SK-MEL-5 (cell line): ENCODE results near the gene IDE. TPM values are rescaled to one million over a fixed set of nuclear protein-coding genes. Genes with fewer than 3 reads are reported as not detected.
A peak's percentile ranks its signal among the peaks of the same experiment; 100 is the strongest.
"Not testable (repeated sequence)": the region's sequence is repeated elsewhere in the genome, so short reads cannot be mapped to it uniquely, and the experiment has no call there.

Experiments
- DNase-seq: peaks from one replicate; pipeline ENCODE4 v3.0.0-alpha.2; 2016; ENCODE audit warnings: low read depth, low spot score
- in situ Hi-C: cut with HindIII; loops from 2 replicates; pipeline ENCODE4 v1.10.0; 2016; ENCODE audit warnings: low sequenced_read_pairs, high pct_unique_total_duplicates, low pct_unique_long_range_greater_than_20kb
- polyA plus RNA-seq, 2 experiments: library from polyadenylated mRNA; depleted of rRNA; stranded (reverse); fragments of >200 nt; gene quantifications; 2 replicates each; pipeline ENCODE4 v1.2.3, GENCODE V29; 2015
- total RNA-seq: library from RNA; depleted of rRNA; stranded (reverse); fragments of >200 nt; shearing (Covaris generic); gene quantifications from 2 replicates; pipeline ENCODE4 v1.2.3, GENCODE V29; 2014; rRNA removed

Gene IDE
- 23.8 and 25.2 TPM in 2 replicates for total RNA-seq
- polyA plus RNA-seq (2015; cell fraction: cytosol; rRNA removed), result 10.3 and 17.5 TPM in 2 replicates
- 44.3 and 61.3 TPM in 2 replicates for polyA plus RNA-seq (2015; cell fraction: nucleus; rRNA removed)

DNA sequence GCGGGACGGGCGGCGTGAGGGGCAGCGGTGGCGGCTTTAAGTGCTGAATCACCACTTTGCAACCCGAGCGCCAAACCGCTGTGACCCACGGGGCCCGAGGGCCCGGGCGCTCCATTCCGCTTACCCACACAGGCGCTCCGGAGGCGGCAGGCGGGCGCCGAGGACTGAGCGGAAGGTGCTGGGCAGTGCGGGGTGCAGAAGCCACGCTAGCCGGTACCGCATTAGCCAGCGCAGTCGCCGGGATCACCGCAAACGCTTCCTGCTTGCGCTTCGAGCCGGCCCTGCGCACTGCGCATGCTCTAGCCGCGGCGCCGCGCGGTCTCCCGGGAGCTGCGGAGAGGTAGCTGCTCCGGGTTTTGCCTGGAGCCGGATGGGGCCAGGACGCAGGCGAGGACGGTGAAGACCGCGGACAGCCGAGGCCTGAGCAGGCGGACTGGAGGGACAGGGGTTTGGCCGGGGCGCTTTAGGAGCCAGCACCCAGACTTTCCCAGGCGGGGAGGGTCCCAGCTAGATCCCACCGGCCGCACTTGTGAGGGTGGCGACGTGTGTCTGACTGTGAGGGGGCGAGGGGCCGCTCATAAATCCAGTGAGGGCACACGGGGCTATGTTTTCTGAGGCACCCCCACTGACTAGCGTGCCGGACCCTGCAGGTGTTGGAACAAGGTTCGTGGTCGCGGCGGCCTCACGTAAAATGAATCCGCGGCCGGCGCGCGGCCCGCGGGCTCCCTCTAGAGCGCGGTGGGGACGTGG, at the start of gene IDE:
IDE (minus strand) TSS at position 296 of the 750 bp plus-strand sequence; CDS start at position 222, 74 bp downstream.
- peak; percentile 79 for DNase-seq
- in situ Hi-C loops, result no loop called here

DNA sequence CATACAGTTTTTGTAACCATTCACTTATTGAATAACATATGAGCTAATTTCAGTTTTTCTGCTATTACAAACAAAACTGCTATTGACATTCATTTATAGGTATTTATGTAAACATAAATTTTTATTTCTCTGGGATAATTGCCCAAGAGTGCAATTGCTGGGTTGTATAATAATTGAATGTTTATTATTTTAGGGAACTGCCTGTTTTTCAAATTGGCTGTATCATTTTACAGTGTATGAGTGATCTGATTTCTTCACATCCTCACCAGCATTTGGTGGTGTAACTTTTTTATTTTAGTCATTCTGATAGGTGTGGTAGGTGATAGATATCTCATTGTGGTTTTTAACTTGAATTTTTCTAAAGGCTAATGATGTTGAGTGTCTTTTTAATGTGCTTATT, 45.5 kb upstream of the IDE start:
- DNase-seq, result no peak
- in situ Hi-C loops, result no loop called here

DNA sequence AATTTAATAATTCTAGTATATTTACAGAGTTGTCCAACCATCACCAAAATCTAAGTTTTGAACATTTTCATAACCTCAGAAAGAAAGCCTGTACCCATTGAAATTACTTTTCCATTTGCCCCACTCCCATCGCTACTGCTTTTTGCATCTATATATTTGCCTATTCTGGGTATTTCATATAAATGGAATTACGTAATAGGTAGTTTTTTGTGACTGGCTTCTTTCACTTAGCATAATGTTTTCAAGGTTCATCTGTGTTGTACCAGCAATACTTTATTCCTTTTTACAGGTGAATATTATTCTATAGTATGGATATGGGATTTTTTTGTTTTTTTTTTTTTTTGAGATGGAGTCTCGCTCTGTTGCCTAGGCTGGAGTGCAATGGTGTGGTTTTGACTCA, 41.6 kb upstream of the IDE start:
- no peak for DNase-seq
- in situ Hi-C loops, result no loop called here

DNA sequence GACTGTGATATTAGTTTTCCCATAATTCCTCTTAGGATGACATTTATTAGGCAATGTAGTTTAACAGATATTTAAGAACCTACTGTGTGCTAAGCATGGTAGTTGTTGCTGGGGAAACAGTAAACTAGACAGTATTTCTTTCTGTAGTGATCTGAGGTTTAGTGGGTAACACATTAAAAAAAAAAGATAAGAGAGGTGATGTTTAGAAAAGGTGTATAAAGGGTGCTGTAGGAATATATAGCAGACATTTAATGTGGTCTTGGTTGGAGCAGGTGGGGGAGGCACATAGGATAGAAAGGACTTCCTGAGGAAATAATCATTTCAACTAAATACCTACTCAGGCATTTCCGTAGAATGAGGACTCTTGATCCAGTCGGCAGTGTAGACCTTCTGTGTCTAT, 30.9 kb upstream of the IDE start:
- DNase-seq, result no peak
- in situ Hi-C loops, result no loop called here

DNA sequence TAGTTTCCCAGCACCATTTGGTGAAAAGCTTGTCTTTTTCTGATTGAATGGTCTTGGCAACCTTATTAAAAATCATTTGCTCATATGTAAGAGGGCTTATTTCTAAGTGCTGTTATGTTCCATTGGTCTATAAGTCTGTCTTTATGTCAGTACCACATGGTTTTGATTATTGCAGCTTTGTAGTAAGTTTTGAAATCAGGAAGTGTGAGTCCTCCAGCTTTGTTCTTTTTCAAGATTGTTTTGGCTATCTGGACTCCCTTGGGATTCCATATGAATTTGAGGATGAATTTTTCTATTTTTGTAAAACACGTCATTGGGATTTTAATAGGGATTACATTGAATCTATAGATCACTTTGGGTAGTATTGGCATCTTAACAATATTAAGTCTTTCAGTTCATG, 24.4 kb upstream of the IDE start:
- in situ Hi-C loops, result no loop called here
- DNase-seq, result no peak

DNA sequence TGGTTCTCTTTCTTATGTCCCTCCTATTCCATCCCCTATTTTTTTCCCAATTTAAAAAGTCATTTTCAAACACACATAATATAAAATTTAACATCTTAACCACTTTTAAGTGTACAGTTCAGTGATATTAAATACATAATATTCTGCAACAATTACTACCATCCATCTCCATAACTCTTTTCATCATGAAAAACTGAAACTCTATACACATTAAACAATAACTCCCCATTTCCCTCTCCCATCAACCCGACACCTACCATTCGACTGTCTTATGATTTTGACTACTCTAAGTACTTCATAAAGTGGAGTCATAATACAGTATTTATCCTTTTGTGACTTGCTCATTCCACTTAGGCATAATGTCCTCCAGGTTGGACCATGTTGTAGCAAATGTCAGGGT, 21.6 kb upstream of the IDE start:
- DNase-seq, result no peak
- in situ Hi-C loops, result no loop called here

DNA sequence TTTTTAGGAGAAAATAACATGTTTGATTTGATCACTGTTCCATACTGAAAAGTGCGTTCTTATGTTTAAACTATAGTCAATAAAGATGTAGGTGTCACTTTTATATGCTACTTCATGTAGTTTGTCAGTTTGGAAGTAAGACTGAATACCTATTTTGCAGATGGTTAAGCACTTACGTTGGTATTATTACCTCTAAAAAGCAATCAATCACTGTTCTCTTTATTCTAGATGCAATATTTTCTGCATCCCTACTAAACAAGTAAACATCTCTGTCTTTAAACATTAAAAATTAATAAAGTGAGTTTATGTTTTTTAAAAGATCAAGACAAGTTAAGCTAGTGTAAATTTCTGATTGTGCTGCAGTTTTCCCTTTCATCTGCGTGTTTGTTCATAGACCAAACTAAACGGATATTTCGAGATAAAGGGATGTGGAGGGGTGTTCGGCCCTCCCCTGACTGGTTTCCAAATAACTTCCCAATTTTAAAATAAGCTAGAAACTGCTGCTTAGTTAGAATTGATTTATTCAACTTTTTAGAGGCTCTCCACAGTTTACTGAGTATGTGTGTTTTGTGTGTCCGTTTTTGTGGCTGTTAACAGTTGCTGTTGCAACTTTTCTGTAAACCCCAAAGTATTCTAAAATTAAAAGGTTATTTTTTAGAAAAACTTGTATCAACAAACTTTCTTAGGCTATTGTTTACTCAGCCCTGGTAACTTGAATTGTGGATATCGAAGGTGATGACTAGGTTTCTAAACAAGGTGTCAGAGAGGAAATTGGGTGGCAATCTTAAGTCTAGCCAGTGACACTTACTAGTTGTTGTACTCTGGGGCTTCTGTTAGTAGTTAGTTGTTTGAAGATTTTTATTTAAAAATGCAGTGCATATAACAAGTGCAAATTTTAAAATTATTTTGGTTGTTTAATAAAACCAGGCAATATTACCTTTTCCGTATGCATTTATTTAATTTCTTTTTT, 20.0 kb upstream of the IDE start:
- in situ Hi-C loops, result no loop called here
- no peak for DNase-seq

DNA sequence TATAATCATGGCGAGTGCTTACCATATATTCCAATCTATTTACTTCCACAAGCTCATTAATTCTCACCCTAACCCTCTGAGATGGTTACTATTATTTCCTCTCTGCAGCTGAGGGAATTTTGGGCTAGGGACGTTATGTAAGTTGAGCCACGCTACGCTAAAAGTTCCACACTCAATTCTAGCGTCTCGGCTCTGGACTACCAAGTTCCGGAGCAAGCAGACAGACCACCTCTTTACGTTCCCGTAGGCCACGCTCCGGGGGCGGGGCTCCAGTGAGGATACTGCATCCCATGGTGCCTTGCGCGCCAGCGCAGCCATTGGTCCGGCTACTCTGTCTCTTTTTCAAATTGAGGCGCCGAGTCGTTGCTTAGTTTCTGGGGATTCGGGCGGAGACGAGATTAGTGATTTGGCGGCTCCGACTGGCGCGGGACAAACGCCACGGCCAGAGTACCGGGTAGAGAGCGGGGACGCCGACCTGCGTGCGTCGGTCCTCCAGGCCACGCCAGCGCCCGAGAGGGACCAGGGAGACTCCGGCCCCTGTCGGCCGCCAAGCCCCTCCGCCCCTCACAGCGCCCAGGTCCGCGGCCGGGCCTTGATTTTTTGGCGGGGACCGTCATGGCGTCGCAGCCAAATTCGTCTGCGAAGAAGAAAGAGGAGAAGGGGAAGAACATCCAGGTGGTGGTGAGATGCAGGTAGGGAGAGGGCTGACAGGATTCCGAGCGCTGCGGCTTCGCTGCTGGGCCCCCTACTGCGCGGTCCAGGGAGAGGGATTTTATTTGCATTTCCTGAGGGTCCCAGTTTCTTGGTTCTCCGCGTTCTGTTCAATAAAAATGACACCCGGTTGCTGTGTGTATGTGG, 19.1 kb upstream of the IDE start, which contains the start of gene KIF11:
KIF11 (plus strand) TSS at position 370 of the 858 bp plus-strand sequence; CDS start at position 616, 246 bp downstream.
- peak; percentile 96 for DNase-seq
- in situ Hi-C loops, result no loop called here

DNA sequence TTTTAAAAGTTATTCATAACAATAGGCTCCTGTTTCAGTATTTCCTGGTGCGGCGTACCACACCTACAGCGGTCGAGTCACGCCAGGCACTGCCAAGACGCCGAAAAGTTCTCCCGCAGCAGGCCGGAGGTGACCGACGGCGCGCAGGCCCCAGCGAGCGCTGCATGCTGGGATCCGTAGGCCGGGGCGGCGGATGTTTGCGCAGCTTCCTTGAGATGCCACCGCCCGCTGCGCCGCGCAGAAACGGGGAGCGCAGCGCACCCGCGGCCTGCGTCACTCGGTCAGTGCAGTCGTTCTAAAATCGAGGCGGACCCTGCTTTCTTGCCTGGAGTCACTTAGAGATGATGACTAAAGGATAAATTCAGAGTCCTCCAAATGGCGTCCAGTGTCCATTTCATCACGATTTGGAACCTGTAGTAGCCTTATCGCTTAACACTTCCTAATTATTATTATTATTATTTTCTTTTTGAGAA, 17.7 kb upstream of the IDE start:
- peak; percentile 83 for DNase-seq
- in situ Hi-C loops, result no loop called here

DNA sequence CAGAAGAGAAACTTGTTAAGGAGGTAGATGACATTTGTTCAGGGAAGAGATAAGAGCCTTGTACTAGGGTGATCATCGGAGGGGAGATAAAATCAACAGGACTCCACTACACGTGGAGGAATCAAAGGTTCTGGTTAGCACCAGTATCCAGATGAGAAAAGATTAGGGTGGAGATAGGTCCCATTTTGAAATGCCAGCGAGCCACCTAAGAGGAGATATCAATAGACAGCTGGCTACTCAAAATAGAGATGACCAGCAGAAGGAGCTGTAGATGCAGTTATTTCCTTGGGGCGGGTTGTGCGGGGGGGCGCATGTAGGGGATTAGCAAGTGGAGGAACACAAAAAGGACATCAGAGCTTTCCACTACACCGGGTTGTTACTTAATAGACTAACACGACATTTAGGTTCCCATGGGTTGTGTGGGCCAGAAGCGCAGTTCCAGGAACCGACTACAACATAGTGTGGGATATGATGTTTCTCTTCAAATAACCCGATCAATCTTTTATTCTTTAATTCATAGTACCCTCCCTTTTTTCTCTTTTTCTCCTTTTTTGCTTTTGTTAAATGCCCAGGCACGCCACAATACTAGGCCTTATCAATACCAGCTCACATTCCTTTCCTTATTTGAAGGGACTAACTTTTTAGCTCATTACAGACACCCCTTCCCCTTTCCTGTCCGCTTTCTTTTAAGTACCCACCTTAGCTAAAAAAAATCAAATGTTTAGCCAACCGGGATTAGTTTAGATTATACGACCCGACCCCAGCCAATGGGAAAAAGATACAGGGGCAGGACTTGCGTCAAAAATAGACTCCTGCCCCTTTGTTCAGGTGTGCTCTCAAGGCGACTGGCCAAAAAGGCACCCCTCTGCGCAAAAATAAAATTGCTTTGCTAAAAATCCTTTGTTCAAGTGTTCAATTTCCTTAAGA, 17.0 kb upstream of the IDE start:
- DNase-seq, result peak; percentile 67
- in situ Hi-C loops, result no loop called here

DNA sequence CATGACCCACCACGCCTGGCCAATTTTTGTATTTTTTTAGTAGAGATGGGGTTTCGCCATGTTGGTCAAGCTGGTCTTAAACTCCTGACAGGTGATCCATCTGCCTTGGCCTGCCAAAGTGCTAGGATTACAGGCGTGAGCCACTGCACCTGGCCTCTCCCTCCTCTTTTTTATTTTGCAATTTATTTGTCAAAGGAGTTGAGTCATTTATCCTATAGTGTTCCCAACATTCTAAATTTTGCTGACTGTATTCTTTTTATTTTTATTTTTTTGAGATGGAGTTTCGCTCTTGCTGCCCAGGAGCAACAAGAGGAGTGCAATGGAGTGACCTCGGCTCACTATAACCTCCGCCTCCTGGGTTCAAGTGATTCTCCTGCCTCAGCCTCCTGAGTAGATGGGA, 8.5 kb upstream of the IDE start:
- DNase-seq, in situ Hi-C loops: not testable (repeated sequence)

DNA sequence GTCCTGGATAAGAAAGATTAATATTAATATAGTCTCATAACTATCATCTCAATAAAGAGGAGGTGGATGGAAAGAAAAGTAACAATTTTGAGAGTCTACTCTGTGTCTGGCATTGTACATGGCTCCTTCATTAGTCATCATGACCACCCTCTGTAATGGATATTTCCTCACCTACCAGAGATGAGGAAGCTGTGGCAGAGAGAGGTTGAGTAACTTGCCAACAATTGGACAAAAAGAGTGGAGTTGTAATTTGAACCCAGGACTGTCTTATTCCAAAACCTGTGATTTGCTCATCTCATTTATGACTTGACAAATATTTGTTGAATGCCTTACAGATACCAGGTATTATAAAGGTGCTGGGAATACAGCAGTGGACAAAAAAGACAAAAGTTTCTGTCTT, 2.1 kb upstream of the IDE start:
- DNase-seq, result no peak
- in situ Hi-C loops, result no loop called here

DNA sequence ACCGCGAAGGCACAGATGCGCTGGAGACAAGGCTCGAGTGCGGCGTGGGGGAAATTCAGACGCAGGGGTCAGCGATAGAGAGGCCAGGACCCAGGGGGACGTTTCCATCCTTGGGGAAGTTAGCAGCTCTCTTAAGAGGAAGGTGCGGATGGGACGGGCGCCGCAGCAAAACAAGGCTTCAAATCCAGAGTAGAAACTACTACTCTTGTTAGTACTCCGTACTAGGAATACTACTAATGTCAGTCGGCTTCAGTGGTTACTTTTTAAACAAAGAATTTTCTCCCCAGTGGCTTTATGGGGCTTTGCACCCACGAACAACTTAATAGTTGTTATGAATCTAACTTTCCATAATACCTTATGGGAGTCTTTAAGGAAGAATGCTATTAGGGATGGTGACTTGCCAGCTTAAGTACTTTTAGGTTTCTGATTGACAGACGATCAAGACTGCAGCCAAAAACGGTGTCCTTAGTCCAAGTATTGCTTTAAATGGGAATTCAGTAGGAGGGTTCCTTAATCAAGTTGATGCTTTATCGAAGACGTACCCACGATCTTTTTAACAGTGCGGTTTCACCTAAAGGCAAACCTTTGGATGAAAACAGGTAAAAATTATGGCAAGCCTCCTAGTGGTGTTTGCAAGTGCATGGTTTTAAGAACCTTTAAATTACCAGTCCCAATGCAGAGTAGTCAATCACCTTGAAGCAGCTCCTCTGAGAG, 812 bp upstream of the IDE start:
- peak; percentile 70 for DNase-seq
- in situ Hi-C loops, result no loop called here

DNA sequence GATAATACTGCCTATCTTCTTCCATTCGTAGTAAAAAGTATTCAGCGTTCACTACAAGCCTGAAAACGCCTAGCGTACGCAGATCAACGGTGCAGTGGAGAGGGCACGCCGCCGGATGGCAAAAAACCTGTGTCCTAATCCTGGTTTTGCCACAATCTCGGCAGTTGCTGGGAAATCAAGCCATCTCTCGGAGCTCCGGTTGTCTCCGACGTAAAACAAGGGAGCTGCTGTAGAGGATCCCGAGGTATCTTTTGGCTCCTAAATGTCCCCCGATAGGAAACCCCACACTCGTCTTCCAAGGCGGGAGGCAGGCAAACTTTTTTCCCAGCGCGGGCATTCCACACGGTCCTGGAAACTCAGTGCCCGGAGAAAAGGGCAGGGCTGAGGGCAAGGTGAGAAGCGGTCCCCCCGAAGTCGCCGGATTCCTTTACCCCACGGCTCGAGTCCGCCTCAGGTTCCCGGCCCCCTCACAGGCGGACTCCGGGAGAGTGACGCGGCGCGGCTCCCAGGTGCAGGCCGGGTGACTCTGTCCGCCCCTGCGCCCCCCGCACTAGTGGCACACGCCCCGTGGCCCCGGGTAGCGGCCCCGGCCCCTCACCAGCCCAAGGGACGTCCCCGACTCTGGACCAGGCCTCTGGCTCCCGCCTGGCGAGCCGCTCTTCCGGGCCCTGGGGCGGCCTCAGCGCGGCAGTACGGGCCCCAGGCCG, 649 bp downstream of the IDE start:
- in situ Hi-C loops, result no loop called here
- peak; percentile 34 for DNase-seq

DNA sequence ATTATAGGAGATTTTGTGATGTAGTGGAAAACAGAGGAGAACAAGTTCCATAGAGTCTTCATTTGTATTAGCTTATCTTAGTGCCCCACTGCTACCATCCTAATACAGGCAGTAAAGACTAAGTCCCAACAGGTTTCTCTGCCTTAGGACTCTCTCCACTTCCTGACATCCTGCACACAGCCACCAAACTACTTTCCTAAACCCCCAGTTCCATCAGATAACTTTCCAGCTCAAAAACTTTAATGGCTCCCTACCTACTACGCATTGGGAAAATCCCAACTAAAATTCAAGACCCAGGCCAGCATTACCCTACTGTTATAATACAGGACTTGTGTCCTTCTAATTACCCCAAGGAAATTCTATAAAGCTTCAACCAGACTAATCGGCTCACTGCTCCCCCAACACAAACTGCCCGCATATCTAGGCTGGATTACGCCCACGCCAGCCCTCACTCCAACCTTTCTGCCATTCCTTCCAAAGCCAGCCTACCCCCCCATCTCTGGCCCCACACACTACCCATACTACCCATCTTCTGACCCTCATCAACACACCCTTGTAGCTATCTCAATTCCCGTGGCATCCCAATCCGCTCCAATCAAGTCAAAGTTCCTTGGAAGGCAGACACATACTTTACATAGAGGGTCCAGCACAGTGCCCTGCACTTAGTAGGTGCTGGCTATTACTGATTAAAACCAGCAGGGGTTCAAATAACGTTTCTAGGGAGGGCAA, 1.4 kb downstream of the IDE start:
- in situ Hi-C loops, result no loop called here
- no peak for DNase-seq
